ENCODE data around the gene GSTK1. TPM values are rescaled to one million over a fixed set of nuclear protein-coding genes. Genes with fewer than 3 reads are reported as not detected.
A peak's percentile ranks its signal among the peaks of the same experiment; 100 is the strongest.

GSTK1 gene
- total RNA-seq, 1 experiment from 2014 or later: 79.9 TPM

DNA sequence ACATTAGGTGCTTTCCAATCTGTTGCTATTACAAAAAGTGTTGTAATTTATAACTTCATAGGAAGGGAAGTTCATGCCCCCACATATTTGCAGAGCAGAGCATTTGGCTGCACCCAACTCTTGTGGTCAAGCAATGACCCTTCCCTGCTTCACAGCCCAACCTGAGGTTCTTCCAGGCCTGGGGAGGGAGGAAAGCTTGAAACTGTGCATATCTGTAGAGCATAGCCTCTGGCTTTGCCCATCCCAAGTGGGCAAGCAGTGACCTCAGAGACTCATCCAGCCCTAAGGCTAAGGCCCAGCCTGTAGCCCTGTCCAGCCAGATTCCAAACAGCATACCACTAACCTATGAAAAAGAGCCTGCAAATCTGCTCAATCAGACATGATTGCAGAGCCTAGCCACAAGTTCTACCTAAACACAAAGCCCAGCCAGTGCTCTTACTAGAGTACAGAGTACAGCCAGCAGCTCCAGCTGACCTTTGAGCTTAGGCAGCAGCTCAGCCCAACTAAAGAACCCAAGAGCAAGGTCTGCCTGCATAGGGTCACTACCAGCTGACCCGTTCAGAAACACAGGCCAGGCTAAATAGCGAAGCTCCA, 14.4 kb upstream of the GSTK1 start:
- TF ChIP-seq, protein P1, sequence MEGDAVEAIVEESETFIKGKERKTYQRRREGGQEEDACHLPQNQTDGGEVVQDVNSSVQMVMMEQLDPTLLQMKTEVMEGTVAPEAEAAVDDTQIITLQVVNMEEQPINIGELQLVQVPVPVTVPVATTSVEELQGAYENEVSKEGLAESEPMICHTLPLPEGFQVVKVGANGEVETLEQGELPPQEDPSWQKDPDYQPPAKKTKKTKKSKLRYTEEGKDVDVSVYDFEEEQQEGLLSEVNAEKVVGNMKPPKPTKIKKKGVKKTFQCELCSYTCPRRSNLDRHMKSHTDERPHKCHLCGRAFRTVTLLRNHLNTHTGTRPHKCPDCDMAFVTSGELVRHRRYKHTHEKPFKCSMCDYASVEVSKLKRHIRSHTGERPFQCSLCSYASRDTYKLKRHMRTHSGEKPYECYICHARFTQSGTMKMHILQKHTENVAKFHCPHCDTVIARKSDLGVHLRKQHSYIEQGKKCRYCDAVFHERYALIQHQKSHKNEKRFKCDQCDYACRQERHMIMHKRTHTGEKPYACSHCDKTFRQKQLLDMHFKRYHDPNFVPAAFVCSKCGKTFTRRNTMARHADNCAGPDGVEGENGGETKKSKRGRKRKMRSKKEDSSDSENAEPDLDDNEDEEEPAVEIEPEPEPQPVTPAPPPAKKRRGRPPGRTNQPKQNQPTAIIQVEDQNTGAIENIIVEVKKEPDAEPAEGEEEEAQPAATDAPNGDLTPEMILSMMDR (IDR thresholded peaks at IDR 0.05; ENCODE audit: unreplicated experiment): no peak
- Mint-ChIP-seq H3K4me3 (ENCODE audit: unreplicated experiment) (no peak overlapping the region), H3K36me3 (ENCODE audit: insufficient read depth, unreplicated experiment) (no peaks in the 10 kb centered on the region), H3K4me1 (ENCODE audit: insufficient read depth, unreplicated experiment) (peaks cover 18% of the 10 kb centered on the region), H3K27ac (ENCODE audit: low read depth, unreplicated experiment) (no peak overlapping the region), H3K9me3 (ENCODE audit: unreplicated experiment) (no peaks in the 10 kb centered on the region), H3K27me3 (ENCODE audit: insufficient read depth, unreplicated experiment) (no peaks in the 10 kb centered on the region)
- CTCF ChIA-PET: interaction anchor here (0.6 to 2.7 kb wide), 6 partner anchors 8 to 183 kb away, joined by 3 to 44 read pairs (median 4); no protein-coding TSS in a partner anchor
- POLR2A ChIA-PET: interaction anchor here (1.5 to 2.3 kb wide), 2 partner anchors 8 to 15 kb away, joined by 3 to 11 read pairs; partner anchors contain the start of gene GSTK1
- no TSS peak for BruUV-seq (replicated peaks)
- intact Hi-C loops (cut with micrococcal nuclease): no loop called here
- DNase-seq (ENCODE audit: unreplicated experiment): peak; percentile 6

GRCh38 chr7:143250199-143250598, 13.0 kb upstream of the GSTK1 start:
- Mint-ChIP-seq H3K27ac (ENCODE audit: low read depth, unreplicated experiment) (no peak overlapping the region), H3K27me3 (ENCODE audit: insufficient read depth, unreplicated experiment) (no peaks in the 10 kb centered on the region), H3K4me1 (ENCODE audit: insufficient read depth, unreplicated experiment) (peaks cover 16% of the 10 kb centered on the region), H3K9me3 (ENCODE audit: unreplicated experiment) (no peaks in the 10 kb centered on the region), H3K4me3 (ENCODE audit: unreplicated experiment) (no peak overlapping the region), H3K36me3 (ENCODE audit: insufficient read depth, unreplicated experiment) (no peaks in the 10 kb centered on the region)
- DNase-seq (ENCODE audit: unreplicated experiment): no peak
- ChIA-PET CTCF (interaction anchor here (0.6 to 2.7 kb wide), 5 partner anchors 10 to 885 kb away, joined by 3 to 44 read pairs (median 3); no protein-coding TSS in a partner anchor), POLR2A (interaction anchor here (2.3 kb wide), 1 partner anchor 13 kb away, joined by 11 read pairs; the partner anchor contains the start of gene GSTK1)
- intact Hi-C loops (cut with micrococcal nuclease): no loop called here
- TF ChIP-seq, protein P1 (IDR thresholded peaks at IDR 0.05; ENCODE audit: unreplicated experiment): no peak
- BruUV-seq (replicated peaks): no TSS peak

GRCh38 chr7:143250822-143251221, 12.4 kb upstream of the GSTK1 start:
- BruUV-seq (replicated peaks): no TSS peak
- CTCF ChIA-PET: interaction anchor here (0.6 to 2.7 kb wide), 4 partner anchors 10 to 159 kb away, joined by 3 to 44 read pairs (median 8); partner anchors contain the start of gene GSTK1
- no peaks in the 10 kb centered on the region for H3K36me3 Mint-ChIP-seq (ENCODE audit: insufficient read depth, unreplicated experiment)
- intact Hi-C loops (cut with micrococcal nuclease): no loop called here
- POLR2A ChIA-PET: interaction anchor here (2.3 kb wide), 1 partner anchor 13 kb away, joined by 11 read pairs; the partner anchor contains the start of gene GSTK1
- no peak overlapping the region for H3K27ac Mint-ChIP-seq (ENCODE audit: low read depth, unreplicated experiment)
- TF ChIP-seq, protein P1 (IDR thresholded peaks at IDR 0.05; ENCODE audit: unreplicated experiment): no peak
- H3K27me3 Mint-ChIP-seq (ENCODE audit: insufficient read depth, unreplicated experiment): no peaks in the 10 kb centered on the region
- no peak for DNase-seq (ENCODE audit: unreplicated experiment)
- H3K9me3 Mint-ChIP-seq (ENCODE audit: unreplicated experiment): no peaks in the 10 kb centered on the region
- H3K4me3 Mint-ChIP-seq (ENCODE audit: unreplicated experiment): no peak overlapping the region
- H3K4me1 Mint-ChIP-seq (ENCODE audit: insufficient read depth, unreplicated experiment): peaks cover 14% of the 10 kb centered on the region

DNA sequence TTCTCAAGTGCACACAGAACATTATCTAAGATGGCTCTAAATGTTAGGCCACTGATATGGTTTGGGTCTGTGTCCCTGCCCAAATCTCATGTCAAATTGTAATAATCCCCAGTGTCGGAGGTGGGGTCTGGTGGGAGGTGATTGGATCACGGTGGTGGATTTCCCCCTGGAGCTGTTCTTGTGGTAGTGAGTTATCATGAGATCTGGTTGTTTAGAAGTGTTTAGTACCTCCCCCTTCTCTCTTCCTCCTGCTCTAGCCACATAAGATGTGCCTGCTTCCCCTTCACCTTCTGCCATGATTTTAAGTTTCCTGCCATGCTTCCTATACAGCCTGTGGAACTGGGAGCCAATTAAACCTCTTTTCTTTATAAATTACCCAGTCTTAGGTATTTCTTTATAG, 11.2 kb upstream of the GSTK1 start:
- no peak overlapping the region for H3K4me3 Mint-ChIP-seq (ENCODE audit: unreplicated experiment)
- peaks cover 10% of the 10 kb centered on the region for H3K4me1 Mint-ChIP-seq (ENCODE audit: insufficient read depth, unreplicated experiment)
- no peaks in the 10 kb centered on the region for H3K36me3 Mint-ChIP-seq (ENCODE audit: insufficient read depth, unreplicated experiment)
- POLR2A ChIA-PET: no interaction called here
- intact Hi-C loops (cut with micrococcal nuclease): no loop called here
- no TSS peak for BruUV-seq (replicated peaks)
- H3K27me3 Mint-ChIP-seq (ENCODE audit: insufficient read depth, unreplicated experiment): no peaks in the 10 kb centered on the region
- no peaks in the 10 kb centered on the region for H3K9me3 Mint-ChIP-seq (ENCODE audit: unreplicated experiment)
- no peak for DNase-seq (ENCODE audit: unreplicated experiment)
- CTCF ChIA-PET: interaction anchor here (2.0 kb wide), 1 partner anchor 11 kb away, joined by 11 read pairs; no protein-coding TSS in a partner anchor
- H3K27ac Mint-ChIP-seq (ENCODE audit: low read depth, unreplicated experiment): no peak overlapping the region
- TF ChIP-seq, protein P1 (IDR thresholded peaks at IDR 0.05; ENCODE audit: unreplicated experiment): no peak

Measured in MCF 10A (cell line).